ENCODE measurements around the gene MED25. TPM values are rescaled to one million over a fixed set of nuclear protein-coding genes. Genes with fewer than 3 reads are reported as not detected.

MED25 gene
- polyA plus RNA-seq, 1 of the 3 experiments (the other 2 are of a cell fraction), result 30.2 TPM

DNA sequence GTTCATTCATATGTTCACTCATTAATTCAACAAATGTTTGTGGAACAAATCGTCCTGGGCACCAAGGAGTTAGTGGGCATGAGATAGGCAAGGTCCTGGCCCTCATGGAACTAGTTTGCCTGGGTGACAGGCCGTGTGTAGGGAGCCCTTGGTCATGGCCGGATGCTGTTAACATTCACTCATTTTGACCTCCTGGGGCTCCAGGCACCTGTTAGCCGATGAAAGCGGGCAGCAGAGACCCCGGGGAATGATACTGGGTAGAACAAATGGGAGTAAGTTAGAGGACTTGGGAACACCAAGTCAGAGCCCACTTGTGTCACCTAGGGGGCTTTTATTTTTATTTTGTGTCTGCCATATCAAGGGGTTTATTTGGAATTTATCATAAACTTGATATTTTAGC lies 6.6 kb downstream of the MED25 start:
- POLR2A ChIA-PET, result interaction anchor here (0.6 kb wide), 1 partner anchor 1524 kb away, joined by 3 read pairs; no protein-coding TSS in a partner anchor

More for the DNA sequence above, 6.6 kb downstream of the MED25 start:
- H3K4me1 ChIP-seq (ENCODE audit: control insufficient read depth in 1 of 2, insufficient read depth in 2 of 2, low read depth in 1 of 2, low read length in 1 of 2), result peaks cover 0 to 8% of the 10 kb centered on the region in 2 experiments; a peak in 1 of 4 replicates
- H3K4me2 ChIP-seq, result no peak overlapping the region
- H2AFZ ChIP-seq (ENCODE audit: low read depth), result no peak overlapping the region
- 86% methylated on average over 6 of the region's 6 CpGs for WGBS (ENCODE audit: low lambda C conversion rate)
- H3K36me3 ChIP-seq (replicated peaks in 1 of 2; ENCODE audit: control insufficient read depth in 1 of 2, insufficient read depth in 2 of 2, low read length in 1 of 2), result peaks cover 0 to 14% of the 10 kb centered on the region in 2 experiments
- H3K9me3 ChIP-seq, result no peaks in the 10 kb centered on the region
- peaks cover 74% of the 10 kb centered on the region for H3K79me2 ChIP-seq (ENCODE audit: insufficient read depth)
- H3F3A ChIP-seq (replicated peaks; ENCODE audit: insufficient read depth), result no peaks in the 10 kb centered on the region
- TF ChIP-seq NFIC (IDR thresholded peaks at IDR 0.05; ENCODE audit: borderline replicate concordance) (no peak), SIN3A (IDR thresholded peaks at IDR 0.05; ENCODE audit: borderline replicate concordance, low read depth, low read length) (no peak), ELF1 (IDR thresholded peaks at IDR 0.05) (no peak), TCF12 (IDR thresholded peaks at IDR 0.05) (no peak), FOSL2 (IDR thresholded peaks at IDR 0.05; ENCODE audit: borderline replicate concordance, low read depth) (no peak), TAF1 (IDR thresholded peaks at IDR 0.05; ENCODE audit: borderline replicate concordance, low read depth, low read length) (no peak), USF2 (IDR thresholded peaks at IDR 0.05; ENCODE audit: borderline replicate concordance, low read depth, low read length) (no peak), CHD2 (IDR thresholded peaks at IDR 0.05; ENCODE audit: low read length, partially characterized antibody) (no peak), POLR2AphosphoS5 (IDR thresholded peaks at IDR 0.05; ENCODE audit: low read depth, low read length) (no peak), GATA2 (CRISPR knock-in tag; IDR thresholded peaks at IDR 0.05) (no peak), FOXM1 (IDR thresholded peaks at IDR 0.05; ENCODE audit: low read depth) (no peak), MEF2A (IDR thresholded peaks at IDR 0.05; ENCODE audit: borderline replicate concordance, low read depth) (no peak), RAD21 (IDR thresholded peaks at IDR 0.05; ENCODE audit: low read length) (no peak), EZH2phosphoT487 (IDR thresholded peaks at IDR 0.05; ENCODE audit: borderline replicate concordance, low read depth) (no peak), RFX5 (IDR thresholded peaks at IDR 0.05; ENCODE audit: low read length) (no peak), IRF3 (IDR thresholded peaks at IDR 0.05; ENCODE audit: low read depth, low read length) (no peak)
- TF ChIP-seq, protein P1, sequence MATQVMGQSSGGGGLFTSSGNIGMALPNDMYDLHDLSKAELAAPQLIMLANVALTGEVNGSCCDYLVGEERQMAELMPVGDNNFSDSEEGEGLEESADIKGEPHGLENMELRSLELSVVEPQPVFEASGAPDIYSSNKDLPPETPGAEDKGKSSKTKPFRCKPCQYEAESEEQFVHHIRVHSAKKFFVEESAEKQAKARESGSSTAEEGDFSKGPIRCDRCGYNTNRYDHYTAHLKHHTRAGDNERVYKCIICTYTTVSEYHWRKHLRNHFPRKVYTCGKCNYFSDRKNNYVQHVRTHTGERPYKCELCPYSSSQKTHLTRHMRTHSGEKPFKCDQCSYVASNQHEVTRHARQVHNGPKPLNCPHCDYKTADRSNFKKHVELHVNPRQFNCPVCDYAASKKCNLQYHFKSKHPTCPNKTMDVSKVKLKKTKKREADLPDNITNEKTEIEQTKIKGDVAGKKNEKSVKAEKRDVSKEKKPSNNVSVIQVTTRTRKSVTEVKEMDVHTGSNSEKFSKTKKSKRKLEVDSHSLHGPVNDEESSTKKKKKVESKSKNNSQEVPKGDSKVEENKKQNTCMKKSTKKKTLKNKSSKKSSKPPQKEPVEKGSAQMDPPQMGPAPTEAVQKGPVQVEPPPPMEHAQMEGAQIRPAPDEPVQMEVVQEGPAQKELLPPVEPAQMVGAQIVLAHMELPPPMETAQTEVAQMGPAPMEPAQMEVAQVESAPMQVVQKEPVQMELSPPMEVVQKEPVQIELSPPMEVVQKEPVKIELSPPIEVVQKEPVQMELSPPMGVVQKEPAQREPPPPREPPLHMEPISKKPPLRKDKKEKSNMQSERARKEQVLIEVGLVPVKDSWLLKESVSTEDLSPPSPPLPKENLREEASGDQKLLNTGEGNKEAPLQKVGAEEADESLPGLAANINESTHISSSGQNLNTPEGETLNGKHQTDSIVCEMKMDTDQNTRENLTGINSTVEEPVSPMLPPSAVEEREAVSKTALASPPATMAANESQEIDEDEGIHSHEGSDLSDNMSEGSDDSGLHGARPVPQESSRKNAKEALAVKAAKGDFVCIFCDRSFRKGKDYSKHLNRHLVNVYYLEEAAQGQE (IDR thresholded peaks at IDR 0.05; ENCODE audit: low read depth, low read length), result no peak
- H3K9me2 ChIP-seq, result no peaks in the 10 kb centered on the region
- DNase-seq, result no peak
- no peak overlapping the region for H3K4me3 ChIP-seq (ENCODE audit: low read depth in 2 of 2, low read length in 1 of 2)
- CTCF ChIA-PET, result interaction anchor here (0.6 to 1.2 kb wide), 2 partner anchors 26 to 111 kb away, joined by 3 read pairs; no protein-coding TSS in a partner anchor
- H3K9ac ChIP-seq, result no peak overlapping the region
- 0 out of 2 replicates have a peak, but pooled peaks cover 7% of the 10 kb centered on the region for H4K20me1 ChIP-seq (ENCODE audit: insufficient read depth)
- no peaks in the 10 kb centered on the region for H3K27me3 ChIP-seq (ENCODE audit: insufficient read depth)
- no peak overlapping the region for H3K27ac ChIP-seq (ENCODE audit: low read depth in 2 of 2, low read length in 1 of 2)
